Transverse colon (tissue), 4 donors: ENCODE data around the gene GPR143. TPM values are rescaled to one million over a fixed set of nuclear protein-coding genes. Genes with fewer than 3 reads are reported as not detected.
A peak's percentile ranks its signal among the peaks of the same experiment; 100 is the strongest.

Experiments used
- DNase-seq: peaks from one replicate; pipeline ENCODE4 v3.0.0-alpha.2; 2019
- H3K27ac ChIP-seq, 4 donors: fragments of 200-600 bp; sonication (generic); 2 replicates each; pipeline ENCODE4 v1.5.1; 2016 to 2018; ENCODE audit warnings: inconsistent platforms in 4 of 4
- H3K27me3 ChIP-seq: fragments of 200-600 bp; sonication (generic); 2 replicates; pipeline ENCODE4 v1.5.1; 2017; ENCODE audit warnings: inconsistent platforms
- H3K36me3 ChIP-seq, 4 donors: fragments of 200-600 bp; sonication (generic); 2 replicates each; pipeline ENCODE4 v1.5.1; 2017 to 2019; ENCODE audit warnings: inconsistent platforms in 4 of 4
- H3K4me1 ChIP-seq, 4 donors: fragments of 200-600 bp; sonication (generic); 2 replicates each; pipeline ENCODE4 v1.5.1; 2017 to 2020; ENCODE audit warnings: inconsistent platforms in 4 of 4
- H3K4me3 ChIP-seq, 4 donors: fragments of 200-600 bp; sonication (generic); 1 replicate in 1 of 4; 2 replicates in 3 of 4; pipeline versions ENCODE4 v1.5.1 to v1.6.1; 2017 to 2019; ENCODE audit warnings: inconsistent platforms in 4 of 4
- H3K9me3 ChIP-seq, 2 donors: fragments of 200-600 bp; sonication (generic); 2 replicates each; pipeline ENCODE4 v1.5.1; 2017 to 2019; ENCODE audit warnings: inconsistent platforms in 2 of 2
- EP300 ChIP-seq: sonication (generic); formaldehyde crosslinking; IDR thresholded peaks from one replicate; pipeline ENCODE4 v1.6.1; 2017; ENCODE audit warnings: antibody characterized with exemption, low read depth
- POLR2A ChIP-seq: fragments of 450-650 bp; IDR thresholded peaks from one replicate; pipeline ENCODE4 v1.6.1; 2016; ENCODE audit warnings: antibody characterized with exemption, mild to moderate bottlenecking, moderate library complexity
- POLR2AphosphoS5 ChIP-seq, 3 donors: sonication (generic); formaldehyde crosslinking; IDR thresholded peaks; one replicate each; pipeline ENCODE4 v1.6.1; 2016; ENCODE audit warnings: antibody characterized with exemption in 3 of 3
- WGBS, 2 donors: methylation state at CpG; one replicate each; pipeline ENCODE4 v1.1.5; 2018; ENCODE audit warnings: low coverage in 1 of 2; 5-methylcytosine and 5-hydroxymethylcytosine counted together
- in situ Hi-C, 4 donors: fragments of 200-750 bp; cut with MboI; loops; one replicate each; pipeline versions ENCODE4 v1.15.0 to v1.15.1; 2017; ENCODE audit warnings: low sequenced_read_pairs in 3 of 4, low pct_ligation_motif_present in 1 of 4, low pct_unique_long_range_greater_than_20kb in 1 of 4
- intact Hi-C: fragments of 100-400 bp; cut with DNase I; formaldehyde crosslinking; loops from one replicate; pipeline ENCODE4 v1.15.1; 2023; ENCODE audit warnings: low total_unique reads
- total RNA-seq, 4 donors: library from RNA; depleted of rRNA; stranded (reverse); fragments of >200 nt; gene quantifications; one replicate each; pipeline ENCODE4 v1.1.0, GENCODE V29; 2016
- TF ChIP-seq, protein P1 (sequence below), 5 experiments: fragments of 200-600 bp in 3 of 5; fragments of 450-650 bp in 2 of 5; sonication (generic) in 3 of 5; IDR thresholded peaks; 1 replicate in 2 of 5; 2 replicates in 3 of 5; pipeline ENCODE4 v1.5.1; 2016 to 2017; ENCODE audit warnings: antibody characterized with exemption in 5 of 5, inconsistent platforms in 3 of 5, mild to moderate bottlenecking in 2 of 5, moderate library complexity in 1 of 5

GPR143 gene
- total RNA-seq, 4 donors from 2014 or later, result 1.1 to 1.6 TPM; not detected in 2

DNA sequence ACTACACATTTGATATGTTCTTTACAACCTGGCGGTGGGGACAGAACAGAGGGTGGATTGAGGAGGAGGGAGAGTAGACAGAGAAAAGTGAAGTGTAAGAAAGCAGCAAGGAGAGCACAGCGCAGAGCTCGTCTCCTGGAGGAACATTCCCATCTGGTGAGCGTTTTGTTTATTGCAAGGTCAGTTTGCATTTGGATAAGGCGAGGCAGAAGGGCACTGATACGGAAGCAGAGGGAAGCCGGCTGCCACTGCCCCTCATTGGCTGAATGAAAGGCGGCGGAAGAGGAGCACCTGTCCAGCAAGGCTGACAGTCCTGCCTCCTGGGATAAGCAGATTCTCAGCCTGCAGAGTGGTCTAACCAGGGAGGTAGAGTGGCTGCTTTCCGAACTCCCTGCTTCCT lies 83.2 kb downstream of the GPR143 start:
- no peak for TF ChIP-seq POLR2AphosphoS5 (IDR thresholded peaks at IDR 0.05)
- TF ChIP-seq, protein P1, sequence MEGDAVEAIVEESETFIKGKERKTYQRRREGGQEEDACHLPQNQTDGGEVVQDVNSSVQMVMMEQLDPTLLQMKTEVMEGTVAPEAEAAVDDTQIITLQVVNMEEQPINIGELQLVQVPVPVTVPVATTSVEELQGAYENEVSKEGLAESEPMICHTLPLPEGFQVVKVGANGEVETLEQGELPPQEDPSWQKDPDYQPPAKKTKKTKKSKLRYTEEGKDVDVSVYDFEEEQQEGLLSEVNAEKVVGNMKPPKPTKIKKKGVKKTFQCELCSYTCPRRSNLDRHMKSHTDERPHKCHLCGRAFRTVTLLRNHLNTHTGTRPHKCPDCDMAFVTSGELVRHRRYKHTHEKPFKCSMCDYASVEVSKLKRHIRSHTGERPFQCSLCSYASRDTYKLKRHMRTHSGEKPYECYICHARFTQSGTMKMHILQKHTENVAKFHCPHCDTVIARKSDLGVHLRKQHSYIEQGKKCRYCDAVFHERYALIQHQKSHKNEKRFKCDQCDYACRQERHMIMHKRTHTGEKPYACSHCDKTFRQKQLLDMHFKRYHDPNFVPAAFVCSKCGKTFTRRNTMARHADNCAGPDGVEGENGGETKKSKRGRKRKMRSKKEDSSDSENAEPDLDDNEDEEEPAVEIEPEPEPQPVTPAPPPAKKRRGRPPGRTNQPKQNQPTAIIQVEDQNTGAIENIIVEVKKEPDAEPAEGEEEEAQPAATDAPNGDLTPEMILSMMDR (IDR thresholded peaks at IDR 0.05), result peak; percentile 21 to 49 (median 27)
- Histone ChIP-seq H3K27me3 (no peaks in the 10 kb centered on the region), H3K27ac (no peak overlapping the region), H3K9me3 (no peaks in the 10 kb centered on the region), H3K36me3 (no peaks in the 10 kb centered on the region), H3K4me3 (no peak overlapping the region), H3K4me1 (no peaks in the 10 kb centered on the region)
- intact Hi-C loops (no loop called here), in situ Hi-C loops (loop anchor here in 2 of 4 donors (25.0 kb wide), 3 partner anchors 220 to 720 kb away; partner anchors contain the start of gene TBL1X (in 1 of the 2))
- DNase-seq, result peak; percentile 16
- 53% methylated on average over 10 of the region's 10 CpGs; no CpG with 5 or more reads in 1 of the 2 donors for WGBS, 2 donors

DNA sequence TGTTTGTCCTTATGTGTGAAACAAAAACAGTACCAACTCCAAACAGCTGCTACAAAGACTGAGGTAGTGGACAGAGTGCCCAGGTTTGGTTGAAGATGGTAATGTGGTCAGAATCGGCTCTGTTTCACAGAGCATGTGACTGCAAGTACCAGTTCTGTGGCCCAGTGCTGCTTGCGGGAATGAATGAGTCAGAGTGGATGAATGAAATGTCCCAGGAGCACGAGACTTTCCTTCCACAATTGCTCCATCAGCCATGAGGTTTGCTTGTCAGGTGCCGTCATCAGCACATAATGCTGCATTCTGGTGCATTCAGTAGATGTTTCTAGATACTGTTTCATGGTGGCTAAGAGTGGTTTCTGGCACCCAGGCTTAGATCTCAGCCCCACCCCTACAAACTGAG lies 84.2 kb downstream of the GPR143 start:
- TF ChIP-seq, protein P1 (IDR thresholded peaks at IDR 0.05), result no peak
- TF ChIP-seq POLR2AphosphoS5 (IDR thresholded peaks at IDR 0.05) (no peak), POLR2A (no peak), EP300 (no peak)
- Histone ChIP-seq H3K4me3 (no peak overlapping the region), H3K4me1 (peaks cover 0 to 2% (median 0%) of the 10 kb centered on the region in 4 donors), H3K27ac (no peak overlapping the region), H3K36me3 (no peaks in the 10 kb centered on the region), H3K9me3 (no peaks in the 10 kb centered on the region), H3K27me3 (no peaks in the 10 kb centered on the region)
- 83% methylated on average over 4 of the region's 4 CpGs; no CpG with 5 or more reads in 1 of the 2 donors for WGBS, 2 donors
- in situ Hi-C loops, result loop anchor here in 2 of 4 donors (25.0 kb wide), 3 partner anchors 219 to 719 kb away; partner anchors contain the start of gene TBL1X (in 1 of the 2)
- no peak for DNase-seq
- intact Hi-C loops, result no loop called here

DNA sequence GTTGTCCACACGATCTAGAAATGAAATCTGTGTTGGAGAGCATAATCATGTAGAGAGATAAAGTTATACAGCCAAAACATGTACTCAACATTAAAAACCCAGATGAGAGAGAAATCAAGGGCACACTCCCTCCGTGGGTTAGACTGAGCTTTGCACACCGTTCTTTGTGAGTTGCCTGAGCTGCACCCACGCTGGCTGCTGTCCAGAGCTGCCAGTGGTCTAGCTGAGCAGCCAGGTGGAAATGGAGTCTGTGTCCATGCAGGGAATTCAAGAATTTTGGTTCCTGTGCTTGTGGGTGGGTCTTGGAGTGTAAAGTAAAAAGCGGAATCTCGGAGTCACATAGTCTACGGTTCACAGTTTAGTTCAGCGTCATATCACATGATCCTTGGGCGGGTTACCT lies 84.6 kb downstream of the GPR143 start:
- intact Hi-C loops, result no loop called here
- H3K27me3 ChIP-seq, result no peaks in the 10 kb centered on the region
- H3K36me3 ChIP-seq, result no peaks in the 10 kb centered on the region
- no peak overlapping the region for H3K27ac ChIP-seq
- H3K4me3 ChIP-seq, result no peak overlapping the region
- DNase-seq, result no peak
- H3K4me1 ChIP-seq, result peaks cover 0 to 2% (median 0%) of the 10 kb centered on the region in 4 donors
- WGBS, 2 donors, result 85% methylated on average over 9 of the region's 9 CpGs; no CpG with 5 or more reads in 1 of the 2 donors
- TF ChIP-seq POLR2AphosphoS5 (IDR thresholded peaks at IDR 0.05), result no peak
- in situ Hi-C loops, result loop anchor here in 2 of 4 donors (25.0 kb wide), 3 partner anchors 219 to 719 kb away; partner anchors contain the start of gene TBL1X (in 1 of the 2)
- H3K9me3 ChIP-seq, result no peaks in the 10 kb centered on the region

DNA sequence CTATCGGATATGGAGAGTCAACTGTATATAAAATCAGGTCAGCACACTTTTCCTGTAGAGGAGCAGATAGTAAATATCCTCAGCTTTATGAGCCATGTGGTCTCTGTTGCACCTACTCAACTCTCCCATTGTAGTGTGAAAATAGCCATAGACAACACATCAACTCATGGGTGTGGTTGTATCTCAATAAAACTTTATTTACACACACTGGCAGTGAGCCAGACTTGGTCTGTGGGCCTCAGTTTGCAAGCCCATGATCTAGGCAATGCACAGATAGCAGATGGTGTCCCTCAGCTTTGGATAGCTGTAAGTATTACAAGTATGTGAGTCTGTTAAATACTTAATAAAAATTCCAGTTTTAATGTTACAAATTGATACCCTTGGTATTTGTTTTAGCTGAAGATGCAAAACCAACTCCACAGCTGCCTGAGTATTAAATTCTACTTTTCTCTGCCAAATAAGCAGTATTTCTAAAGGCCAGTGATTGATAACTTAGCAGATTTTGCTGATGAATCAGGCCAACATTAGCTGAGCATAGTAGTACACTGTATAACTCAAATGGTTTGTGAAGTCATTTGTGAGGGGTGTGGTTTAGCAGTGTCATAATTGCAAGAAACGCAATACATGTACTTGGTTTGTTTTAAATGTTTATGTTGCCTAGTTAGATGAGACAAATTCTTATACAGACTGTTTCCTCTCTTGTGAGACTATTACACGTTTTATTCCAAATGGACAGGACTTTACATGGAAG lies 87.3 kb downstream of the GPR143 start:
- DNase-seq, result no peak
- H3K27me3 ChIP-seq, result no peaks in the 10 kb centered on the region
- no peaks in the 10 kb centered on the region for H3K36me3 ChIP-seq
- H3K27ac ChIP-seq, result peak overlapping the region in 2 of 4 donors; percentile 59 to 64
- intact Hi-C loops (no loop called here), in situ Hi-C loops (loop anchor here in 2 of 4 donors (25.0 kb wide), 3 partner anchors 216 to 716 kb away; partner anchors contain the start of gene TBL1X (in 1 of the 2))
- WGBS, 2 donors, result 75 to 80% methylated on average over 1 to 3 of the region's 3 CpGs
- peaks cover 0 to 2% (median 0%) of the 10 kb centered on the region in 4 donors for H3K4me1 ChIP-seq
- TF ChIP-seq POLR2AphosphoS5 (IDR thresholded peaks at IDR 0.05) (no peak), EP300 (no peak), POLR2A (no peak)
- TF ChIP-seq, protein P1 (IDR thresholded peaks at IDR 0.05), result no peak
- H3K4me3 ChIP-seq, result no peak overlapping the region
- no peaks in the 10 kb centered on the region for H3K9me3 ChIP-seq
